Forelimb muscle (tissue), 1 donor: ENCODE results near the gene MPND. TPM values are rescaled to one million over a fixed set of nuclear protein-coding genes. Genes with fewer than 3 reads are reported as not detected.
"Not testable (repeated sequence)": the region's sequence is repeated elsewhere in the genome, so short reads cannot be mapped to it uniquely, and the experiment has no call there.

Experiments
- DNase-seq: peaks from one replicate; pipeline ENCODE4 v3.0.0-alpha.2; 2013; ENCODE audit warnings: low read depth
- polyA plus RNA-seq: library from polyadenylated mRNA; unstranded; fragments of 120-200 nt; gene quantifications from one replicate; pipeline ENCODE4 v1.2.1, GENCODE V29; 2013; ENCODE audit not compliant: insufficient read length

MPND gene
- polyA plus RNA-seq, 1 donor = 15.9 TPM

DNA sequence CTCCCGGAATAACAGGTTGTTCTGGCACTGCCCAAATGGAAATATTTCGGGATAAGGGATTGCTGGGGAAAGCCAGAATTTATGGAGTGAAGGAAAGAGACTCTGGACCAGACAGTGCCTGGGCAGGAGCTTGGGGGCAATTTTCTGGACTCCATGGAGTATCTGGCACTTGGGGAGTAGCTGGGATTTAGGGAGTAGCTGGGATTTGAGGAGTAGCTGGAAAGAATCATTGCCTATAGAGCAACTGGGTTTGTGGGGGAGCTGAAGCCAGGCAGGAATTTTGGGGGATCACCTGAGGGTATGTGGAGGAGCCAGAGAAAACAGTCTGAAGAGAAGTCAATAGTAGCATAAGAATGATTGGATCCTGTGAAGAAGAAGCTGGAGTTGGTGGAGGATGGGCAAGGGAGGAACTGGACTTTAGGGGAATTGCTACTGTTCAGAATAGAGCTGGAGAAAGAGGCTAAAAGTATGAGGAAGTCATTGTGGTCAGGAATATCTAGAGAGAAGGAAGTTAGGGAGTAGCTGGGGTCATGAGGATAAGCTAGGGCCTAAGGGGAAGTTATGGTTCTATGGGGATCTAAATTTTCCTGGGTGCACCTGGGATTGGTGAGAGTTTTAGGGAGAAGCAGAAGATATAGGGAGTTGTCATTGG, 24.2 kb upstream of the MPND start:
- DNase-seq = no peak

DNA sequence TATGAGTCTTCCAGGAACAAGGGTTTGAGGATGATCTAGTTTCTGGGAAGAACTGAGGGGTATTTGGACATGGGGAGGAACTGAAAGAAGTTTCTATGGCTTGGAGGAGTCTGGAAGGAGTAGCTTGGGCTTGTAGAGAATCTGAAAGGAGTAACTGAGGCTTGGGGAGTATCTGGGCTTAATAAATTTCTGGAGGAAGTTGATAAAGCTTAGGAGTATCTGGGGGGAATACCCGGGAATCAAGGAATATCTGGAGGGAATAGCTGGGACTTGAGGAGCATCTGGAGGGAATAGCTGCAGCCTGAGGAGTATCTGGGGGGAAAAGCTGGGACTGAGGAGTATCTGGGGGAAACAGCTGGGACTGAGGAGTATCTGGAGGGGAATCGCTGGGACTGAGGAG, 22.9 kb upstream of the MPND start:
- no peak for DNase-seq

DNA sequence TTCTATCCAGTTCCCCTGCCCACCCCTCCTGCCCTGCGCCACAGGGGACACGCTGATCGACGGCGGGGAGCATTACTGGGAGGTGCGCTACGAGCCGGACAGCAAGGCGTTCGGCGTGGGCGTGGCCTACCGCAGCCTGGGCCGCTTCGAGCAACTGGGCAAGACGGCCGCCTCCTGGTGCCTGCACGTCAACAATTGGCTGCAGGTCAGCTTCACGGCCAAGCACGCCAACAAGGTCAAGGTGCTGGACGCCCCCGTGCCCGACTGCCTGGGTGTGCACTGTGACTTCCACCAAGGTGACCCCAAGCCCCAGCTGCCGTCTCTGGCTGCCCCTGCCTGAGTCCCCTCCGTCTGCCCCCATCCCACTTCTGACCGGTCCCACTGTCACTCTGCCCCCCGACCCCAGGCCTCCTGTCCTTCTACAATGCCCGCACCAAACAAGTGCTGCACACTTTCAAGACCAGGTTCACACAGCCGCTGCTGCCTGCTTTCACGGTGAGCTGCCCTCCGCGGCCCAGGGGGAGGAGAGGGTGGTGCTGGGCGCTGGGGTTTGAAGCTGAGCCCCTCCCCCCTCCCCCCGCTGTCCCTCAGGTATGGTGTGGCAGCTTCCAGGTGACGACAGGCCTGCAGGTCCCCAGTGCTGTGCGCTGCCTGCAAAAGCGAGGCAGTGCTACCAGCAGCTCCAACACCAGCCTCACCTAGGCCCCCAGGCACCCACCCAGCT, 20.3 kb upstream of the MPND start:
- no peak for DNase-seq

DNA sequence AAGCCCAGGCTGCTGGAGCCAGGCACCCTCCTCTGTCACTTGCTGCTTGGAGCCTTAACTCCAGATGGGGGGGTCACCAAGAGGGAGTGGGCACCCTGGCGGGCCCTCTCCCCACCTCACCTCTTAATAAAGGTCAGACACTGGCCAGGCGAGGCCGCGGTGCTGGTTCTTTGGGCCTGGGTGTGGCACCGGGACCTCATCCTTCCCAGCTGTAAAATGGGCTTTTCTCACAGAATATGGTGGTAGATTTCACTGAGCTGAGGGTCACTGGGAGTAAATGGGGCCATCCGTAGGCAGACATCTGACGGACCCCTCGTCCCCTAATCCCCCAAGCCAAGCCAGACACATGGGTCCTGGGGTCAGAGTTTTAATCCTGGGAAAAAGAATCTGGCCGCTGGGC, 19.7 kb upstream of the MPND start:
- DNase-seq = no peak

DNA sequence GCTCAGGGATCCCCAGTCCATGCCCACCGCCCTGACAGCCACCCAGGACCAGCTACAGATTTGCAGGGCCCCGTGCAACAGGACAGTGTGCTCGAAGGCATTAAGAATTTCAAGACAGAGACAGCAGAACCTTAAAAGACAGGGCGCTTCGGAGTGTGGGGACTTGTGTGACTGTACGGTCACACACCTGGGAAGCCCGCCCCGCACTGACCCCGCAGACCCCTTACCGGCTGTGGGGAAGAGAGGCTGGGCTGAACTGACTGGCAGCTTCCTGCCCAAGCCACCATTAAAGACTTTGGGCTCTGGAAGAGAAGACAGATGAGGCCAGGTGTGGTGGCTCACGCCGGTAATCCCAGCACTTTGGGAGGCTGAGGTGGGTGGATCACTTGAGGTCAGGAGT, 19.1 kb upstream of the MPND start:
- no peak for DNase-seq

DNA sequence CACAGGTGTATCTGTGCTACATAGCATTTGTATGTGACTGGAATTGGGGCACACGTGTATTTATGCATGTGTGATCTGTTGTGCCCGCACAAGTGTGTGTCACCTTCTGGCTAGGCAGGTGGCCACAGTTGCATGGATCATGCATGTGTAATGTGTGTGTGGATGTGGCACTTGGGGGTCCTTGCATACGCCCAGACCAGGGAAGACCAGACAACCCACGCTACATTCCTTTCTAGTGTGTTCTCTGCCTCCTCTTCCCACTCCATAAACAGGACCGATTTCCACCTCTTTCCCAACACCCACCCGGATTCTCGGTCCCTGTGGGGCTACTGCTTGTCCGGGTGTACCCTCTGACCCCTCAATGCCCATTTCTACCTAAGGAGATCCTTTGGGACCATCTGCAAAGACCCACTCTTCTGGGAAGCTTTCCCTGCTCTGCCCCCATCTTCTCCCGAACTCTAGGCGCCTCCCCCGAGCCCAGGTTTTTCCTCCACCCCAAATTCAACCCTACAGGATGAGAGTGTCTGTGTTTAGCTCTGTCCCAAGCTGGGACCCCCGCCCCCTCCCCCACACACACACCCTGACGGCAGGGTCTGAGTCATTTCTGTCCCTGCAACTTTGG, 17.0 kb upstream of the MPND start:
- DNase-seq = no peak

DNA sequence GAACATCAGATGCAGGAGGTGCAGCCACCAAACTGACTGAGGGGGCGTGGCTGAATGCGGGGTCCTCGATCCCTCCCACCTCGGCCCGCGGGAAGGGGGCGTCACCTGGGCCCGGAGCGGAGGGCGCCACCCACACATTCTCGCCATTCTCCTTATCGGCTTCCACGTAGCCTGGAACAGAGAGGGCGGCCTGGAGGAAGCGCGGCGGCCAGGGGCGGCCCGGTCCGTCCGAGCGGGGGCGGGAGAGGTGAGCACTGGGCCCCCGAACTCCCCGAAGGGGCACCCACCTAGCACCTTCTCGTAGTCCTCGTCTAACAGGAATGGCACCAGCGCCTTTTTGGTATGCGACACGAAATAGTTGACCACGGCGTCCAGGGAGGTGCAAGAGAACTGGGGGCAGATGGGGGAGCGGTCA, 16.5 kb upstream of the MPND start:
- no peak for DNase-seq

DNA sequence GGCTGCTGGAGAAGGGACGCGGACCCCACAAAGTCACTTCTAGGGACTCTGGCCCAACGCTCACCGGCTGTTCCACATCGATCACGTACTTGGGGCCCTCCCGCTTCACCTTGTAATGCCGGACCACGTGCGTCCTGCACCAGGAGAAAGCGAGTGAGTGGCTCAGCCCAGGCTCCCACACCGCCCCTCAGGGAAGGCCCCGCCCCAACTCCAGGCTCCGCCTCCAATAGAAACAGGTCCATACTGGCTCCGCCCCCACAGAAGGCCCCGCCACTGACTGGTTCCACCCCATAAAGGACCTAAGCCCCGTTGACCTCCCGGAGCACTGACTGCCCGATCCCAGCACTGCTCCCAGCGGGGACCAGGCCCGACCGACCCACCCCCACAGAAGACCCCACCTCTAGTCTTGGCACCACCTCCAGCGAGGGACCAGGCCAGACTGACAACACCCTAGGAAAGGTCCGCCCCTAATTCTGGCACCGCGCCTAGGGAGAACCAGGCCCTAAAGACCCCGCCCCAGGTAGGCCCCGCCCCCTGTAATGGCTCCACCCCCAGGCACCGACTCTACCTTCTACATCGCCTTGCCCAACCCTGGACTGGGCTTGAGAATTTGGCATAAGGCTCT, 16.0 kb upstream of the MPND start:
- DNase-seq = no peak

DNA sequence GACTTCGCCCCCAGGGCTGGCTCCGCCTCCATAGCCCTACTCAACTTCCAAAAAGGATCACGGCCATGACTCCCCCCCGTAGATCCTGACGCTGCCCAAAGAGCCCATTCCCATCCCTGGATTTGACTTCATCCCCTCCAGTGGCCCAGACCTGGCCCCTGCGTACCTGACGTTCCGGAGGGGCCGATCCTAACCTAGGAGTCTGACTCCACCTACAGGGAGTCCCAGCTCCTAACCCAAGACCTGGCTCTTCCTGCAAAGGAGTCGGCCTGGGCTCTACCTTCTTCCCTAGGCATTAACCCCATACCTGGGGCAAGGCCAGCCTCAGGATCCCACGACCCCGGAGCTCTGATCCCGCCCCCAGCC, 15.5 kb upstream of the MPND start:
- no peak for DNase-seq

DNA sequence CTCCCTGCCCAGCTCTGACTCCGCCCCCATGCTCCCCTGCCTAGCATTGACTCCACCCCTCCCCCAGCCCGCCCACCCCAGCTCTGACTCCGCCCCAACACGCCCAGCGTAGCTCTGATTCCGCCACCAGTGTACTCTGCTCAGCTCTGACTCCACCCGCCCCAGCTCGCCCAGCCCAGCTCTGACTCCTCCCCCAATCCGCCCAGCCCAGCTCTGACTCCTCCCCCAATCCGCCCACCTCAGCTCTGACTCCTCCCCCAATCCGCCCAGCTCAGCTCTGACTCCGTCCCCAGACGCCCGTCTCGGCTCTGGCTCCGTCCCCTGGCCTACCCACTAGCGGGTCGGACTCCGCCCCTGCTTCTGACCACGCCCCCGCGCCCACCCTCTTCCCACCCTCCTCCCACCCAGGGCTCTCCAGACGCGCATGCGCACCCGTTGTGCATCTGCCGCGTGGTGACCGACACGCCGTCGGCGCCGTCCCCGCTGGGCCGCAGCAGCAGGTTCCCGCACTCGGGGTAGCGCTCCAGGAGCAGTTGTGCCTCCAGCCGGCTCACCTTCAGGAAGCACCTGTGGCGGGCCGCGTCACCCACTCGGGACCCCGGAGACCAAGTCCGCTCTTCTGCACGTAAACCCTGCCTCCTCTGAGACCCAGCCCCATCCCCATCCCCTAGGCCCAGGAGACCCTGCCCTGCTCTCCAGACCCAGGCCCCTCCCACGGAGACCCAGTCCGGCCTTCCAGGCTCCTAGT, 14.9 kb upstream of the MPND start:
- peak; percentile 59 for DNase-seq

DNA sequence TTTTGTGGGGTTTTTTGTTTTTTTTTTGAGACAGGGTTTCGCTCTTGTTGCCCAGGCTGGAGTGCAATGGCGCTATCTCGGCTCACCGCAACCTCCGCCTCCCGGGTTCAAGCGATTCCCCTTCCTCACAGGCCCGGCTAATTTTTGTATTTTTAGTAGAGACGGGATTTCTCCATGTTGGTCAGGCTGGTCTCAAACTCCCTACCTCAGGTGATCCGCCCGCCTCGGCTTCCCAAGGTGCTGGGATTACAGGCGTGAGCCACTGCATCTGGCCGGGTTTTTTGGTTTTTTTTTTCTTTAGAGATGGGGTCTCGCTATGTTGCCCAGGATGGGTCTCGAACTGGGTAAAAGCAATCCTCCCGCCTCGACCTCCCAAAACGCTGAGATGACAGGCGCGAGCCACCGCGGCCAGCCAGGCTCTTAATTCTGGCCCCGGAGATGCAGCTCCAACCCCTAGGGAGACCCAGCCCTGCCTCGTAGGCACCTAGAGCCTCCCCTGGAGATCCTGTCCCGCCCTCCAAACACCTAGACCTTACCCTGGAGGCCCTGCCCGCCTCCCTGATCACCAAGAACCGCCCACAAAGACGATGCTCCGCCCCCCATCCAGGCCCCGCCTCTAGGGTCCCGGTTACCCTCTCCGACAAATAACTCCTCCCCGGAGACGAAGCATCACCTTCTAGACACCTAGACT, 14.2 kb upstream of the MPND start:
- not testable (repeated sequence) for DNase-seq

DNA sequence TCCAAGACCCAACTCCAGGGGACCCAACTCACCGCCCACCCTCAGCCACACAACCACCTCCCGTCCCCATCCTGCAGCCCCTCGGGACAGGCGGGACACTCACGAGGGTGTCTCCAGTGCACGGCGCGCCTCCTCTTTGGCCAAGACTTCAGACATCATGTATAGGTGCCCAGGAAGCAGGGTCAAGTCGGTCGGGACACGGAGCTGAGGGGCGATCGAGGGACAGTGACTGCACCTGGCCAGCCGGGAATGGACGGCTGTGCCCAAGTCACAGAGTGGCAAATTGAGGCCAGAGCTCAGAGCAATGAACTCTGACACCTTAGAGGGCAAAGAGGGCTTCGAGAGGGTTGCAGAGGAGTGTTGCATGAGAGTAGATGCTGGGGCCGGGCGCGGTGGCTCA, 13.5 kb upstream of the MPND start:
- no peak for DNase-seq

DNA sequence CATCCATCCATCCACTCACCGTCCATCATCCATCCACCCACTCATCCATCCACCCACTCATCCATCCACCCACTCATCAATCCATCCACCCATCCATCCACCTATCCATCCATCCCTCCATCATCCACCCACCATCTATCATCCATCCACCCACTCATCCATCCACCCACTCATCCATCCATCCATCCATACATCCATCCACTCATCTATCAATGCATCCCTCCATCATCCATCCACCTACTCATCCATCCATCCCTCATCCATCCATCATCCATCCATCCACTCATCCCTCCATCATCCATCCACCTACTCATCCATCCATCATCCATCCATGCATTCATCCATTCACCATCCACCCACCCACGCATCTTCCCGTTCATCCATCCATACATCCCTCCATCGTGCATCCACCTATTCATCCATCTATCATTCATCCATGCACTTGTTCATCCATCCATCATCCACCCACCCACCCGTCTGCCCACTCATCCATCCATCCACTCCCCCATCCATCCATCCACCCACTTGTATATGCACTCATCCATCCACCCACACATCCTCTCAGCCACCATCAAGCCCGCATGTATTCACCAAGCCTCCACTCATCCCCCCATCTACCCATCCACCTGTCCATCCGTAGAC, 8.3 kb upstream of the MPND start:
- no peak for DNase-seq

DNA sequence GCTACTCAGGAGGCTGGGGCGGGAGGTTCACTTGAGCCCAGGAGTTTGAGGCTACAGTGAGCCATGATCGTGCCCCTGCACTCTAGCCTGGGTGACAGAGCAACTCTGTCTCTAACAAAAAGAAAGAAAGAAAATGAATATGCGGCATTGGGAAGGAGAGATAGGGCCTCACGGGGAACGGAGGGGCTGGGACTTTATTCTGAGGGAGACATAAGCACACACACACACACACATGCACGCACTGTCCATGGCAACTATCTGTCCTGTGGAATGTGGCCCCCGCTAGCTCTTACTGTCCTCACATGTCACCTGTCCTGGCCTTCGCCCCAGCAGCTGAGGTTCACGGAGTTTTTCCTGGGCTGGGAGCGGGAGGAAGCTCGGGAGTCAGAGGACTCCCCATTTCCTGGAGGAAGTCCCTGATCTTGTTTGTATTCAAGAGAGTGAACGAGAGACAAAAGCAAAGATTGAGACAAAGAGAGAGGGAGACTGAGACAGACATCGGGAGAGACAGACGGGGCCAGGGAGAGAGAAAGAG, 5.4 kb upstream of the MPND start:
- DNase-seq = no peak

DNA sequence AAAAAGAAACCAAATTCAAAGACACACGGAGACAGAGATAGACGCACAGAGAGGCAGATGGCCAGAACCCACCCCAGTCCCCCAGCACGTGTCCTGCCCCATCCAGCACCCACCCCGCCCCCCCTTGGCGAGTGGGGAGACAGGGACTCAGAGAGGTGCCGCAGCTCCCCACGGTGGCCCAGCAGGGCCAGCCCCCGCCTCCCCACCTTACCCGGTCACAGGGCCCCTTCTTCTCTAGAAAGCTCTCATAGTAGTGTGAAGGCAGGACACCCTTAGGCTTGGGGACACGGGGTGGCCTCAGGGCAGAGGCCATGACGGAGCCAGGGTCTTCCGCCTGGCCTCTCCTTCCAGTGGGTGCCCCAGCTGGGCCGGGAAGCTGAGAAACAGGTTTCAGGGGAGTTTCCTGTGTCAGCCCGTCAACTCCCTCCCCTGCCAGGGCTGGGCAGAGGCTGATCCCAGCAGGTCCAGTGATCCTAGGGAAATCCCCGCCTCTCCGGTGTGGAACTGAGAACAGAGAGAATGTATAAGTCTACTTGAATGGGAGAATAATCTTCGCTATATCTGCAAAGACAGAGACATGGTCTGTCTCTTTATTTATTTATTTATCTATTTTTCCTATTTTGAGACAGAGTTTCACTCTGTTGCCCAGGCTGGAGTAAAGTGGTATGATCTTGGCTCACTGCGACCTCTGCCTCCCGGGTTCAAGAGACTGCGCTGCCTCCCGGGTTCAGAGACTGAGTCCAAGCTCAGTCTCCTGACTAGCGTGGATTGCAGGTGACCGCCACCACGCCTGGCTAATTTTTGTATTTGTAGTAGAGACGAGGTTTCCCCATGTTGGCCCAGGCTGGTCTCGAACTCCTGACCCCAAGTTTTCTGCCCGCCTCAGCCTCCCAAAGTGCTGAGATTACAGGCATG, 4.7 kb upstream of the MPND start, which contains the start of gene STAP2:
Gene STAP2, minus strand, starts transcription at position 387 of the 915 bp plus-strand sequence. Its CDS starts 74 bp downstream, at position 313.
- no peak for DNase-seq

DNA sequence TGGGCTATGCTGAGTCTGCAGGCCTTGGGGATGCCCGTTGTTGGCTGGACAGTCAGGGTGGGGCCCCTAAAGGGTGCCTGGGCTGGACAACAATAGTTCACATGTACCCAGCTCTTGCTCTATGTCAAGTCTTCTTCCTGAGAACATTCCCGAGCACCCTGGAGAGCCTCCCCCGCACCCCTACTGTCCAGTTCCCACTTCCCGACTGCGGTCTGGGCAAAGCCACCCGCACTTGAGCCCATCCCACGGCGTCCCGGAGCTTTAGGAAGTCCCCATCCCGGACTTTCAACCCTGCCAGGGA, 1.1 kb upstream of the MPND start:
- no peak for DNase-seq

DNA sequence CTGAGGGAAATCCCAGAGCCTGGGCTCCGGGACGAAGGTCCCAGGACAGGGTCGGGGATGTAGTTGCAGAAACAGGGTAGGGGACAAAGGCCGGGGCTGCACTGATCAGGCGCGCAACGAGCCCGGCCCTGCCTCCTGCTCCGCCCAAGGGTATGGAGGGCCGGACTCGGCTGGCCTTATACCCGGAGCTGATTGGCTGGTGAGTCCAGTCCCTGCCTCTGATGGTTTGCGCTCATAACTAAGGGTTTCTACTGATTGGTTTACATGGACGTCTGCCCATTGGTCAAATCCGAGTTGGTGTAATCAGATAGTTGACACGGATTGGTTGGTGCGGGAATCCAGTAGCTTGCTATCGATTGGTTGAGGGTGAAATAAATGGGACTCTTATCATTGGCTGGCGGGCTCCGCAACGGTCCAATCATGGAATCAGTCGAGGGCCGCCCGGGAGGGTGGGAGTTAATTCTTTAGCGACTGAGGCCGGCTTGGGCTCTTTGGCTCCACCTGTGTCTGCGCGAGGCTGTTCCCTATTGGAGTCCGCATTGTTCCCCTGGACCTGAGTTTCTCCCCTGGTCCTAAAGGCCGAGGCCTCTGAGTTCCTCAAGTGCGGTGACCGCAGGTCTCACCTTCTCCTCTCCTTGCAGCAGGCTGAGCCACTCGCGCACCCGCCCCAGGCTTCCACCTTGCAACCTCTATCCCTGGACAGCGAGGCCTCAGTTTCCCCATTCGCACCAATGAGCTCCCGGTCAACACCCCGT, 570 bp upstream of the MPND start:
- DNase-seq = peak; percentile 100

DNA sequence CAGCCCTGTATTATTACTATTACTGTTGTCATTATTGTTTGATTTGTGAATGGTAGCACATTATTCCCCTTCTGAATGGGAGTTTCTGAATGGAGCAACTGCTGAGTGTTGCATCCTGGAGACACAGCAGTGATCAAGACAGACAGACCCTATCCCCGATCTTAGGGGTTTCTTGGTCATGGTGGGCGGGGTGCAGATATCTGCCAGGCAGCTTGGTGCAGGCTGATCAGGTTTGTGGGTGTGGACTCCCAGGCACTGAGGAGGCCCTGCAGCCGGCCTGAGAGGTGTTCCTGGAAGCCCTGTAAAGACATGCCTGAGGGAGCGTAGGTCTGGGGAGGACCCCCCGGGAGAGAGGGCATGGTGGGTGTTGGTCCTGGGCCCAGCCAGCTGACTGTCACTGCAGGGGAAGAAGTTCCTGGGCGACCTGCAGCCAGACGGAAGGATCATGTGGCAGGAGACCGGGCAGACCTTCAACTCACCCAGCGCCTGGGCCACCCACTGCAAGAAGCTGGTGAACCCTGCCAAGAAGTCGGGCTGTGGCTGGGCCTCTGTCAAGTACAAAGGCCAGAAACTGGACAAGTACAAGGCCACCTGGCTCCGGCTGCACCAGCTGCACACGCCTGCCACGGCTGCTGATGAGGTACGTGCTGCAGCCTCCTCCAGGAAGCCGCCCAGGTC, 2.1 kb downstream of the MPND start:
- no peak for DNase-seq
